Measurements from ENCODE around the gene HOOK2.
A peak's percentile ranks its signal among the peaks of the same experiment; 100 is the strongest.

Gene HOOK2

GRCh38 chr19:12787458-12787857, 12.1 kb upstream of the HOOK2 start:
- H3K4me3 ChIP-seq, result no peak overlapping the region
- H3K27ac ChIP-seq, result peak overlapping the region; percentile 97 to 99
- TF ChIP-seq CTCF (IDR thresholded peaks at IDR 0.05), result no peak
- no peak for DNase-seq (ENCODE audit: low spot score)

GRCh38 chr19:12786952-12787351, 11.6 kb upstream of the HOOK2 start:
- peak overlapping the region; percentile 97 to 99 for H3K27ac ChIP-seq
- no peak overlapping the region for H3K4me3 ChIP-seq
- no peak for TF ChIP-seq CTCF (IDR thresholded peaks at IDR 0.05)
- no peak for DNase-seq (ENCODE audit: low spot score)

GRCh38 chr19:12786141-12786870, 11.0 kb upstream of the HOOK2 start:
- DNase-seq (ENCODE audit: low spot score), result peak; percentile 89
- no peak for TF ChIP-seq CTCF (IDR thresholded peaks at IDR 0.05)
- H3K4me3 ChIP-seq, result peak overlapping the region; percentile 28
- H3K27ac ChIP-seq, result peak overlapping the region; percentile 97 to 99

GRCh38 chr19:12785431-12786031, 10.2 kb upstream of the HOOK2 start:
- DNase-seq (ENCODE audit: low spot score), result no peak
- H3K27ac ChIP-seq, result peak overlapping the region; percentile 97 to 99
- peak overlapping the region; percentile 23 for H3K4me3 ChIP-seq
- TF ChIP-seq CTCF (IDR thresholded peaks at IDR 0.05), result no peak

GRCh38 chr19:12784871-12785430, 9.6 kb upstream of the HOOK2 start:
- Histone ChIP-seq H3K4me3 (peak overlapping the region; percentile 23), H3K27ac (peak overlapping the region; percentile 97 to 99)
- no peak for DNase-seq (ENCODE audit: low spot score)
- no peak for TF ChIP-seq CTCF (IDR thresholded peaks at IDR 0.05)

GRCh38 chr19:12784394-12784870, 9.1 kb upstream of the HOOK2 start:
- no peak for TF ChIP-seq CTCF (IDR thresholded peaks at IDR 0.05)
- Histone ChIP-seq H3K4me3 (peak overlapping the region; percentile 3), H3K27ac (peak overlapping the region; percentile 97 to 99)
- no peak for DNase-seq (ENCODE audit: low spot score)

Data from coronary artery (tissue), 2 donors.